H7 (cell line): ENCODE results near the gene SIX1. TPM values are rescaled to one million over a fixed set of nuclear protein-coding genes. Genes with fewer than 3 reads are reported as not detected.

ENCODE experiments used
- DNase-seq: peaks from one replicate; pipeline ENCODE4 v3.0.0; 2012
- H3K27me3 ChIP-seq: 2 replicates; pipeline ENCODE4 v1.6.0; 2011; ENCODE audit warnings: mild to moderate bottlenecking, low read length; ENCODE audit not compliant: control insufficient read depth, insufficient read depth
- H3K36me3 ChIP-seq: replicated peaks from 2 replicates; pipeline ENCODE4 v1.5.1; 2011; ENCODE audit warnings: low read length; ENCODE audit not compliant: control insufficient read depth, insufficient read depth
- H3K4me3 ChIP-seq: 2 replicates; pipeline ENCODE4 v1.5.1; 2011; ENCODE audit warnings: low read depth, mild to moderate bottlenecking, control low read depth, low read length, moderate library complexity; ENCODE audit not compliant: insufficient read depth
- total RNA-seq: library from RNA; depleted of rRNA; stranded (reverse); fragments of >200 nt; shearing (Covaris generic); gene quantifications from 2 replicates; pipeline ENCODE4 v1.2.3, GENCODE V29; 2014; rRNA removed

The SIX1 gene
- 0.07 TPM in 1 of 2 replicates, not detected in the other for total RNA-seq

DNA sequence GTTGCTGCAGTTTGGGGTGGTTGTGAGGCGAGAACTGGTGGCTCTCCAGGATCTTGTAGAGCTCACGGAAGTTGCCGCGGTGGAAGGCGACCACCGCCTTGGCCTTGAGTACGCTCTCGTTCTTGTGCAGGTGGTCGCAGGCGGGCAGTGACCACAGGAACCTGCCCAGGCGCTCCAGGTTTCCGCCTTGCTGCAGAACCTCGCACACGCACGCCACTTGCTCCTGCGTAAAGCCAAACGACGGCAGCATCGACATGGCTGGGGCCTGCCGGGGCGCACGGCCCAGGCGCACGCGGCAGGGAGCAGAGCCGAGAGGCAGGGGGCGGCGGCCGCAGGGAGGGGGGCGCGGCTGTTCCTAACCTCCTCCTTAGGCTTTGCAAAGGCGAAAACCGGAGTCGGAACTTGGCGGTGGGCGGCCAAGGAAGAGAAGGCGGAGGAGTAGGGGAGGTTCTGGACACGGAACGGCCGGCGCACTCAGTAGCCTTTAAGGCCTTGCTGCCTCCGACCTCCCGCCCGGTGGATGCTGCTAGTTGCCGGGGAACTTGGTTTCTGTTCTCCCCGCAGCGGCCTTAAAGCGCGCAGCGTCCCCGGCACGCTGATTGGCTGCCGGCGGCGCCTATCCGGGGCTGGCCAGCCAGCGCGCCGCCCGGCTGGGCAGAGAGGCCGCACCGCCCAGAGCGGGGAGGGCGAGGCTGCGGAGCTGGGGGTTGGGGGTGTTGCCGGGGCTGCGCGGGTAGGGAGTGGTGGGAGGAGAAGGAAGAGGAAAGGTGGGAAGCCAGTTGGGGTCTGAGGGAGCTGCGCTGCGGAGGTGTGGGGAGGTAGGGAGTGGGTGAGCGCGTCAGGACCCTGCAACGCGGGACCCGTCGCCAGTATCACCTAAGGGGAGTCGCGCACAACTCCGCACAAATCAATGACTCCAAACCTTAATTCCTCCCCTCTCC is at the start of gene SIX1:
Gene SIX1 (minus strand): TSS at position 544 of the 941 bp plus-strand sequence. CDS start 288 bp downstream, at position 256.
- peaks cover 98% of the 10 kb centered on the region for H3K27me3 ChIP-seq
- H3K36me3 ChIP-seq = no peaks in the 10 kb centered on the region
- DNase-seq = peak; percentile 98
- peak within 1 kb of the TSS; percentile 58 for H3K4me3 ChIP-seq

GRCh38 chr14:60695327-60695726 is 46.0 kb upstream of the SIX1 start:
- DNase-seq = no peak
- H3K4me3 ChIP-seq = no peak overlapping the region
- no peaks in the 10 kb centered on the region for H3K36me3 ChIP-seq
- H3K27me3 ChIP-seq = no peaks in the 10 kb centered on the region

DNA sequence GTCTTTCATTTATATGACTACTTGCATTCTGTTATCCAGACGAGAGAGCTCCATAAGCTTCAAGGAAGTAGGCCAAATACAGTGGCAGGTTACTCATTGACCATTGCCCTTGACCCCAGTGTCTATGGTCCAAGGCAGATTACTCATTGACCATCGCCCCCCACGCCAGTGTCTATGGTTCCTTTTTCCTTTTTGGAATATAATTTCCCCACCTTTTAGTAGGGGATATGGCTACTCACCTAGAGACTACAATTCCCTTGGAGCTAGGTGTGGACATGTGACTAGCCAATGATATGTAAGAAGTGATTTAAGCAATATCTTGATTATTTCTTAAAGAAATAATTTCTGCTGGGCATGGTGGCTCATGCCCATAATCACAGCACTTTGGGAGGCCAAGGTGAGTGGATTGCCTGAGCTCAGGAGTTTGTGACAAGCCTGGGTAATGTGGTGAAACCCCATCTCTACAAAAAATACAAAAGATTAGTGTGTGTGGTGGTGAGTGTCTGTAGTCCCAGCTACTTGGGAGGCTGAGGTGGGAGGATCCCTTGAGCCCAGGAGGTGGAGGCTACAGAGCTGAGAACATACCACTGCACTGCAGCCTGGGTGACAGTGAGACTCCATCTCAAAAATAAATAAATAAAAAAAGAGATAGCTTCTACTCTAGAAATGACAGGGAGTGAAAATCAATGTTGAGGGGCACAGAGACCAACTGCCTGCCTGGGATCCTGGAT is 42.3 kb upstream of the SIX1 start:
- no peak for DNase-seq
- Histone ChIP-seq H3K27me3 (no peaks in the 10 kb centered on the region), H3K36me3 (no peaks in the 10 kb centered on the region), H3K4me3 (no peak overlapping the region)

DNA sequence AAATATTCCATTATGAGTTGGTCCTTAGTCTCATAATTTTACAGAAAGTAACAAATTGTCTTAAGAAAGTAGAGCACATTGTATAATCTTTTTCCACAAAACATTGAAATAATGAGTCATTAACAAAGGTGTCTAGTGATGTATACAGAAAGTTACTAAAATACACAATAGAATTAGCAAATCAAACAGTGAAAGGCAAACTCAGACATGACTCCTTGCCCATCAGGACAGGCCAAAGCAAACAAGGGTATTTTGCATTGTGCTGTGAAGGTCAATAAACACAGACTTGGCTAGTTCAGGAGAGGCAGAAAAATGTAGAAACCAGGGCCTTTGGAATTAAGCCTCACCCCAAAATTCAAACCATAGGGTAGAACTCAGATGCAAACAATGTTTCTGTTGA is 37.6 kb upstream of the SIX1 start:
- Histone ChIP-seq H3K36me3 (no peaks in the 10 kb centered on the region), H3K4me3 (no peak overlapping the region), H3K27me3 (no peaks in the 10 kb centered on the region)
- DNase-seq = no peak

GRCh38 chr14:60684203-60684602 is 34.9 kb upstream of the SIX1 start:
- Histone ChIP-seq H3K4me3 (no peak overlapping the region), H3K27me3 (no peaks in the 10 kb centered on the region), H3K36me3 (no peaks in the 10 kb centered on the region)
- no peak for DNase-seq

GRCh38 chr14:60681271-60681670 is 32.0 kb upstream of the SIX1 start:
- Histone ChIP-seq H3K36me3 (no peaks in the 10 kb centered on the region), H3K4me3 (no peak overlapping the region), H3K27me3 (no peaks in the 10 kb centered on the region)
- DNase-seq = no peak

GRCh38 chr14:60680511-60680910 is 31.2 kb upstream of the SIX1 start:
- H3K4me3 ChIP-seq = no peak overlapping the region
- no peaks in the 10 kb centered on the region for H3K27me3 ChIP-seq
- no peaks in the 10 kb centered on the region for H3K36me3 ChIP-seq
- DNase-seq = no peak

- Histone ChIP-seq H3K36me3 (no peaks in the 10 kb centered on the region), H3K27me3 (no peaks in the 10 kb centered on the region), H3K4me3 (no peak overlapping the region)
- peak; percentile 44 for DNase-seq
These were observed 30.4 kb upstream of the SIX1 start for GRCh38 chr14:60679566-60680258.

GRCh38 chr14:60677701-60678100 is 28.4 kb upstream of the SIX1 start:
- Histone ChIP-seq H3K4me3 (no peak overlapping the region), H3K36me3 (no peaks in the 10 kb centered on the region)
- DNase-seq = no peak

DNA sequence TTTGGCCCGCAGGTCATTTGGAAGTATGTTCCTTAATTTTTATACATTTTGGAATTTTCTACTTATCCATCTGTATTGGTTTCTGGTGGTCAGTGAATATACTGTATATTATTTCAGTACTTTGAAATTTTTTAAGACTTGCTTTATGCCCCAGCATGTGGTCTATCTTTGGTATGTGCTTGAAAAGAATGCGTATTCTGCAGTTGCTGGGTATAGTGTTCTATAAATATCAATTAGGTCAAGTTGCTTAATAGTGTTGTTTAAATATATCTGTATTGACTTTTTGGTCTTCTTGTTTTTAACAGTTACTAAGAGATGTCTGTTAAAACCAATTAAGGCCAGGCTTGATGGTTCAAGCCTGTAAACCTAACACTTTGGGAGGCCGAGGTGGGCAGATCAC is 21.7 kb upstream of the SIX1 start:
- no peak overlapping the region for H3K4me3 ChIP-seq
- H3K27me3 ChIP-seq = no peaks in the 10 kb centered on the region
- H3K36me3 ChIP-seq = no peaks in the 10 kb centered on the region
- DNase-seq = no peak

More at GRCh38 chr14:60677701-60678100, 28.4 kb upstream of the SIX1 start:
- H3K27me3 ChIP-seq = no peaks in the 10 kb centered on the region

GRCh38 chr14:60668431-60669112 is 19.3 kb upstream of the SIX1 start:
- Histone ChIP-seq H3K4me3 (no peak overlapping the region), H3K27me3 (no peaks in the 10 kb centered on the region), H3K36me3 (no peaks in the 10 kb centered on the region)
- DNase-seq = no peak

DNA sequence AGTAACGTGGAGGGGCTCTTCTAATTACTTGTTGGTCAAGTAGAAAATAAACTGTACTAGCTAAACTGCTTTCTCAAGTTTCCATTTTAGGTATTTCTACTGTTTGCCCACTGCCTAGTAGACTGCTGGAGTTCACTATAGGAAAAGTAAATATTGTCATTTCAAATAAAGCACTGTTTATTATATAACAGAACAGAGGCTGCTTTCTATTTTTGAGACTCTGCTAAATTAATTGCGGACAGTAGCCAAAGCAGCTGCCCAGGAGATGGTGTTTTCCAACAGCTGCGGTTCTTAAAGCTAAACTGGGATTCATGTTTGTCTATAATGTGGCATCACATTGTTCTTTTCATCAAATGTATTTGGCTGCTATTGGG is 15.9 kb upstream of the SIX1 start:
- no peak overlapping the region for H3K4me3 ChIP-seq
- no peak for DNase-seq

GRCh38 chr14:60662982-60663381 is 13.7 kb upstream of the SIX1 start:
- H3K36me3 ChIP-seq = no peaks in the 10 kb centered on the region
- H3K4me3 ChIP-seq = no peak overlapping the region
- H3K27me3 ChIP-seq = peaks cover 18% of the 10 kb centered on the region
- DNase-seq = no peak

More for the DNA sequence above, 15.9 kb upstream of the SIX1 start:
- no peaks in the 10 kb centered on the region for H3K27me3 ChIP-seq
- H3K36me3 ChIP-seq = no peaks in the 10 kb centered on the region

DNA sequence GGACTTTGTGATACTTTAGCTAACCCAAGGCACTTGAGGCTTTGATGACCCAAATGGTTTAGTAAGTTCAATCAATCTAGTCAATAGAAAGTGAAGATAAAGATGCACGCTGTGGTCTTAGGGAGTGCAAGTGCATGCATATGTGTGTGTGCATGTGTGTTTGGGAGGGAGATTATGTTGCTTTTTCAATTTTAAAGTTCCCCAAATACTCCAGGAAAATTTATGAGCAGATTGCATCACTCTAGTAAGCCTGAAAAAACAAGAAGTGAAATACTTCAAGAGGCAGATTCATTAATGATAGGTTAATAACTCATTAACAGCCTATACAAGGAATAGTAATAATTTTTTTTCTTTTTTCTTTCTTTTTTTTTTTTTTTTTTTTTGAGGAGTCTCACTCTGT is 12.4 kb upstream of the SIX1 start:
- H3K36me3 ChIP-seq = no peaks in the 10 kb centered on the region
- H3K4me3 ChIP-seq = no peak overlapping the region
- peaks cover 30% of the 10 kb centered on the region for H3K27me3 ChIP-seq
- no peak for DNase-seq
